Endothelial cell (in vitro differentiated cells): ENCODE measurements around the gene DNALI1. TPM values are rescaled to one million over a fixed set of nuclear protein-coding genes. Genes with fewer than 3 reads are reported as not detected.

ENCODE experiments used
- DNase-seq: peaks from one replicate; pipeline ENCODE4 v3.0.0; 2021; ENCODE audit warnings: low spot score
- H3K27ac Mint-ChIP-seq: one replicate; pipeline ENCODE4 v1.8.0; 2021; ENCODE audit warnings: mixed read lengths, inconsistent platforms; ENCODE audit not compliant: unreplicated experiment
- H3K27me3 Mint-ChIP-seq: one replicate; pipeline ENCODE4 v1.8.0; 2021; ENCODE audit warnings: mild to moderate bottlenecking, moderate library complexity, mixed read lengths, inconsistent platforms; ENCODE audit not compliant: unreplicated experiment
- H3K36me3 Mint-ChIP-seq: one replicate; pipeline ENCODE4 v1.8.0; 2021; ENCODE audit warnings: mild to moderate bottlenecking, low read depth, mixed read lengths, inconsistent platforms; ENCODE audit not compliant: unreplicated experiment
- H3K4me1 Mint-ChIP-seq: one replicate; pipeline ENCODE4 v1.8.0; 2021; ENCODE audit warnings: mild to moderate bottlenecking, mixed read lengths, inconsistent platforms; ENCODE audit not compliant: unreplicated experiment
- H3K4me3 Mint-ChIP-seq: one replicate; pipeline ENCODE4 v1.8.0; 2021; ENCODE audit warnings: mild to moderate bottlenecking, mixed read lengths, inconsistent platforms; ENCODE audit not compliant: unreplicated experiment
- H3K9me3 Mint-ChIP-seq: one replicate; pipeline ENCODE4 v1.8.0; 2021; ENCODE audit warnings: mixed read lengths, inconsistent platforms; ENCODE audit not compliant: unreplicated experiment
- long read RNA-seq: library from polyadenylated mRNA; unstranded; transcript quantifications from one replicate; pipeline ENCODE4 v2.0.0, GENCODE V29; 2020; ENCODE audit not compliant: unreplicated experiment
- total RNA-seq: library from RNA; stranded (reverse); fragmentation: NEBNext Ultra II Directional; extraction: Animal tissue kit (Norgen Biotek cat#: 25700); gene quantifications from one replicate; pipeline ENCODE4 v1.2.1, GENCODE V29; 2021; ENCODE audit not compliant: unreplicated experiment
- TF ChIP-seq, protein P1 (sequence below): fragments of 200-600 bp; sonication (generic); IDR thresholded peaks from one replicate; pipeline ENCODE4 v1.5.0; 2021; ENCODE audit warnings: antibody characterized with exemption; ENCODE audit not compliant: unreplicated experiment

The DNALI1 gene
- 13.0 TPM for total RNA-seq
- long read RNA-seq, partial matches to known transcripts = 0 of 2 reads
- long read RNA-seq, other reads (novel, unspliced or antisense) = 1 of 2 reads

DNA sequence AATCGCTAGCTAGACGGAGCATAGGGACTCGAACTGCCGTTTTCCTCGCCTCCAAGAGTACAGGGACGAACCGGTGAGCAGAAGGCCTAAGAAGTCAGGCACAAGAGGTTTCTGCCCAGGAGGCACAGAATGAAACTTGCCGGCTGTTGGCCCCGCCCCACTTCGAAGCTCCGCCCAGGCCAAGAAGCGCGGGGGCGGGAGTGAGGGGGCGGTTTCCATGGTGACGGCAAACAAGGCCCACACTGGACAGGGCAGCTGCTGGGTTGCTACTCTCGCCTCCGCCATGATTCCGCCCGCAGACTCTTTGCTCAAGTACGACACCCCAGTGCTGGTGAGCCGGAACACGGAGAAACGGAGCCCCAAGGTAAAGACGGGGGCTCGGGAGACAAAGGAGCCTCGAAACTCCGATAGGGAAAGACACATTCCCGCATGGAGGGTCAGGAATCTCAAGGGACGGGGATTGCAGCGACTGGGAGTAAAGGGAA, at the start of gene DNALI1:
TSS of gene DNALI1 (plus strand) at position 229 of the 485 bp plus-strand sequence. CDS start at position 284, 55 bp downstream.
- Mint-ChIP-seq H3K9me3 (no peaks in the 10 kb centered on the region), H3K4me3 (peak within 1 kb of the TSS; percentile 86), H3K36me3 (peaks cover 24% of the 10 kb centered on the region), H3K27ac (peak within 1 kb of the TSS; percentile 92), H3K4me1 (peaks cover 23% of the 10 kb centered on the region), H3K27me3 (peaks cover 12% of the 10 kb centered on the region)
- TF ChIP-seq, protein P1, sequence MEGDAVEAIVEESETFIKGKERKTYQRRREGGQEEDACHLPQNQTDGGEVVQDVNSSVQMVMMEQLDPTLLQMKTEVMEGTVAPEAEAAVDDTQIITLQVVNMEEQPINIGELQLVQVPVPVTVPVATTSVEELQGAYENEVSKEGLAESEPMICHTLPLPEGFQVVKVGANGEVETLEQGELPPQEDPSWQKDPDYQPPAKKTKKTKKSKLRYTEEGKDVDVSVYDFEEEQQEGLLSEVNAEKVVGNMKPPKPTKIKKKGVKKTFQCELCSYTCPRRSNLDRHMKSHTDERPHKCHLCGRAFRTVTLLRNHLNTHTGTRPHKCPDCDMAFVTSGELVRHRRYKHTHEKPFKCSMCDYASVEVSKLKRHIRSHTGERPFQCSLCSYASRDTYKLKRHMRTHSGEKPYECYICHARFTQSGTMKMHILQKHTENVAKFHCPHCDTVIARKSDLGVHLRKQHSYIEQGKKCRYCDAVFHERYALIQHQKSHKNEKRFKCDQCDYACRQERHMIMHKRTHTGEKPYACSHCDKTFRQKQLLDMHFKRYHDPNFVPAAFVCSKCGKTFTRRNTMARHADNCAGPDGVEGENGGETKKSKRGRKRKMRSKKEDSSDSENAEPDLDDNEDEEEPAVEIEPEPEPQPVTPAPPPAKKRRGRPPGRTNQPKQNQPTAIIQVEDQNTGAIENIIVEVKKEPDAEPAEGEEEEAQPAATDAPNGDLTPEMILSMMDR = no peak
- DNase-seq = peak; percentile 95

DNA sequence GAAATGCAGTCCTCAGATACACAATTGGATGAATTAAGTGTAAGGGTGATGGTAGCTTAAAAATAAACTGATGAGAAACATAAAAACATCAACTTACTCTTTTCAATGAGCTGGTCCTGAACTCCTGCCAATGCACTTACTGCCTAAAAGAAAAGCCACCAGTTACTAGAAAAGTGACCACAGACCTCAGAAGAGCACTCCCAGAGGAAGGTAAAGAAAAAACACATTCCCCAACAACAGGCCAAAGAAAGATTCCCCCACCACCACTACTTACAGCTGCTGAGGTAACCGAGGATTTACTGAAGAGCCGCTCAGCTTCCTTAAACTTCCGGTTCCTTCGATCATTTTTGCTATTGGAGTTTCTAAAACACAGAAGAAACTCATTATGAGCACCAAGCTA, 47.6 kb upstream of the DNALI1 start:
- Mint-ChIP-seq H3K36me3 (peaks cover 9% of the 10 kb centered on the region), H3K9me3 (no peaks in the 10 kb centered on the region), H3K4me3 (no peak overlapping the region), H3K27ac (no peak overlapping the region), H3K27me3 (peaks cover 9% of the 10 kb centered on the region), H3K4me1 (peaks cover 5% of the 10 kb centered on the region)
- no peak for DNase-seq
- TF ChIP-seq, protein P1 = no peak

DNA sequence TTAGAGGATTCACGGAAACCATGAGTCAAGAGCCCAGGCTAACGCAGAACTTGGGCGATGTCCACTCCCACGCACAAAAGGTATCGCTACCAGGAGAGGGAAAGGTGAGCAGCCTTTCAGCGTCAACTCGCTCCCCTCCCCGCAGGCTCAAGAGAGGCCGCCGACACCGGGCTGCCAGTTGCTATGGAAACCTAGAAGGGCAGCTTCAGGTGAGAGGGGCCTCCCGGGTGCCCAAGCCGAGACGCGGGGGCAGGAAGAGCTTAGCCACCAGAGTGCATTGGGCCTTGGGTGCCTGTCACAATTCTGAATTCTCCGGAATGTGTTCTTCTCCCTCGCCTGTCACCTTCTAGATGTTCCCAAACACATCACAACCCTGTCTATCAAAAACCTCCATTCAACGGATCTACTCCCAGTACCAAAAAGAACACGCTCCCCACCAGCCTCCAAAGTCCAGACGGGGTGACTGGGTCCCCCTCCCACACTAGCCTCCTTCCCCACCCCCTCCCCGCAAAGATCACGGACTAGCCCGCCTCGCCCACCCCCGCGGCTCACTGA, 42.9 kb upstream of the DNALI1 start:
- Mint-ChIP-seq H3K27me3 (peaks cover 14% of the 10 kb centered on the region), H3K9me3 (no peaks in the 10 kb centered on the region), H3K4me1 (peaks cover 16% of the 10 kb centered on the region), H3K4me3 (peak overlapping the region; percentile 97), H3K36me3 (peaks cover 5% of the 10 kb centered on the region), H3K27ac (peak overlapping the region; percentile 92)
- DNase-seq = peak; percentile 37
- TF ChIP-seq, protein P1 = no peak

DNA sequence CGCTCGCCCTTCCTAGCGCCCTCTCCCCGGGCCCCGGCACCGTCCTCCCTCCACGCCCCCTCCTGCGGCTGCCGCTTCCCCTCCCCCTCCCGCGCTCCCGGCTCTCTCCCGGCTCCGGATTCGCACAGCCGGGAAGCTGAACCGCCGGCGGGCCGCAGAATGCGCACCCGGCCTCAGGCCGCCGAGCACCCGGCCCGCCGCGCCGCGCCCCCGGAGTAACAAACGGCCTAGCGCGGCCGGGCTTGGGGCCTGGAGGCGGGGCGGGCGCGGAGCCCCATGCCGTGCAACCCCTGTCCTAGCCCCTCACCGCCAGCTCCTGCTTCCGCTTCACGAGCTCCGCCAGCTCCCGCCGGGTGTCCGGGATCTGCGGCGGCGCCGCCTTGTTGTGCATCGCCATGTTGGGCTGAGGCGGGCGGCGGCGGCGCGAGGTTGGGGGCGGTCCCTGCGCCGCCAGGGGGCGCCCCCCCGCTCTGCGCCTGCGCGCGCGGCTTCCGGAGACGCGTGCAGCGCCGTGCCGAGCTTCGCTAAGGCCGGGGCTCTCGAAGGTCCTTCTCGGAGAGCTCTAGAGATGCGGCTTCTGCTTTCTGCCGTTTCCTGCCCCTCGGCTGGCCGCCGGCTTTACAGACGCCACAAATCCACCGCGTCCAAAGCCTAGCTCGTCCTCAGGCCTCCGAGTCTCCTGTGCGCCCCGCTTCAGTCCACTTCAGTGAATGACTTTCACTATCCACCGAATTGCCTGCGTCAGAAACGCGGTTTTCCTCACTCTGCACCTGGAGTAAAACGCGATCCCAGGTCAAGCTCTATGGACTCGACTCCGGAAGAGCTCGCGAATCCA, 42.2 kb upstream of the DNALI1 start, which contains the start of gene MEAF6:
TSS of gene MEAF6 (minus strand) at position 417 of the 835 bp plus-strand sequence. CDS start at position 397, 20 bp downstream.
- H3K27me3 Mint-ChIP-seq = peaks cover 14% of the 10 kb centered on the region
- H3K4me1 Mint-ChIP-seq = peaks cover 16% of the 10 kb centered on the region
- H3K36me3 Mint-ChIP-seq = peaks cover 5% of the 10 kb centered on the region
- peak; percentile 90 for DNase-seq
- peak within 1 kb of the TSS; percentile 97 for H3K4me3 Mint-ChIP-seq
- TF ChIP-seq, protein P1 = peak; percentile 91
- H3K27ac Mint-ChIP-seq = peak within 1 kb of the TSS; percentile 93
- H3K9me3 Mint-ChIP-seq = no peaks in the 10 kb centered on the region
